Measurements from ENCODE around the gene HEG1.

DNA sequence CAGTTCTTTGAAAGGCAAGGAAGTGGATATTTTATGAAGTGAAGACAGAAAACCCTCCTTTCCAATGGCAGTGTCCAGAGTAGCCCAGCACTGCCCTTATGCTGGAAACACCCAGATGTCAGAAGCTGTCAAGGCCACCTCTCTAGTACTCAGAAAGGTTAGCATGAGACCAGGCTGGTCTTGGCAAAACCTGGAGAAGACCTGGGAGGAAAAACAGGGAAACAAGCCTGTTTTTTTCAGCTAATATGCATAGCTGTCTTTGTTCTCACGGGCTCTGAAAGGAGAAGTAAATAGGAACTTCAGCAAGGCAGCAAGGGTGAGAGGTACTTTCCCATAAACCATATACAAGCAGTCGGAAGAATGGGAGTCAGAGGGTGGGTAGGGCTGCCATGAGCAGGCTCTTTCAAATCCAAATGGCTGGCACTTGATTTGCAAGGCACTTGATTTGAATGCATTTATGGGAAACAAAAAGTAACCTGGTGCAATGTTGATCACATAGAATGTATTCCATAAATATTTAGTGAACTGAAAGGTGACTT, 55.8 kb downstream of the HEG1 start:
- TF ChIP-seq, protein P1, sequence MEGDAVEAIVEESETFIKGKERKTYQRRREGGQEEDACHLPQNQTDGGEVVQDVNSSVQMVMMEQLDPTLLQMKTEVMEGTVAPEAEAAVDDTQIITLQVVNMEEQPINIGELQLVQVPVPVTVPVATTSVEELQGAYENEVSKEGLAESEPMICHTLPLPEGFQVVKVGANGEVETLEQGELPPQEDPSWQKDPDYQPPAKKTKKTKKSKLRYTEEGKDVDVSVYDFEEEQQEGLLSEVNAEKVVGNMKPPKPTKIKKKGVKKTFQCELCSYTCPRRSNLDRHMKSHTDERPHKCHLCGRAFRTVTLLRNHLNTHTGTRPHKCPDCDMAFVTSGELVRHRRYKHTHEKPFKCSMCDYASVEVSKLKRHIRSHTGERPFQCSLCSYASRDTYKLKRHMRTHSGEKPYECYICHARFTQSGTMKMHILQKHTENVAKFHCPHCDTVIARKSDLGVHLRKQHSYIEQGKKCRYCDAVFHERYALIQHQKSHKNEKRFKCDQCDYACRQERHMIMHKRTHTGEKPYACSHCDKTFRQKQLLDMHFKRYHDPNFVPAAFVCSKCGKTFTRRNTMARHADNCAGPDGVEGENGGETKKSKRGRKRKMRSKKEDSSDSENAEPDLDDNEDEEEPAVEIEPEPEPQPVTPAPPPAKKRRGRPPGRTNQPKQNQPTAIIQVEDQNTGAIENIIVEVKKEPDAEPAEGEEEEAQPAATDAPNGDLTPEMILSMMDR (IDR thresholded peaks at IDR 0.05; ENCODE audit: insufficient read depth, low read length): no peak
- TF ChIP-seq POLR2AphosphoS5 (IDR thresholded peaks at IDR 0.05; ENCODE audit: low read depth) (no peak), GABPA (IDR thresholded peaks at IDR 0.05; ENCODE audit: low read depth) (no peak)
- TF ChIP-seq, protein P2, sequence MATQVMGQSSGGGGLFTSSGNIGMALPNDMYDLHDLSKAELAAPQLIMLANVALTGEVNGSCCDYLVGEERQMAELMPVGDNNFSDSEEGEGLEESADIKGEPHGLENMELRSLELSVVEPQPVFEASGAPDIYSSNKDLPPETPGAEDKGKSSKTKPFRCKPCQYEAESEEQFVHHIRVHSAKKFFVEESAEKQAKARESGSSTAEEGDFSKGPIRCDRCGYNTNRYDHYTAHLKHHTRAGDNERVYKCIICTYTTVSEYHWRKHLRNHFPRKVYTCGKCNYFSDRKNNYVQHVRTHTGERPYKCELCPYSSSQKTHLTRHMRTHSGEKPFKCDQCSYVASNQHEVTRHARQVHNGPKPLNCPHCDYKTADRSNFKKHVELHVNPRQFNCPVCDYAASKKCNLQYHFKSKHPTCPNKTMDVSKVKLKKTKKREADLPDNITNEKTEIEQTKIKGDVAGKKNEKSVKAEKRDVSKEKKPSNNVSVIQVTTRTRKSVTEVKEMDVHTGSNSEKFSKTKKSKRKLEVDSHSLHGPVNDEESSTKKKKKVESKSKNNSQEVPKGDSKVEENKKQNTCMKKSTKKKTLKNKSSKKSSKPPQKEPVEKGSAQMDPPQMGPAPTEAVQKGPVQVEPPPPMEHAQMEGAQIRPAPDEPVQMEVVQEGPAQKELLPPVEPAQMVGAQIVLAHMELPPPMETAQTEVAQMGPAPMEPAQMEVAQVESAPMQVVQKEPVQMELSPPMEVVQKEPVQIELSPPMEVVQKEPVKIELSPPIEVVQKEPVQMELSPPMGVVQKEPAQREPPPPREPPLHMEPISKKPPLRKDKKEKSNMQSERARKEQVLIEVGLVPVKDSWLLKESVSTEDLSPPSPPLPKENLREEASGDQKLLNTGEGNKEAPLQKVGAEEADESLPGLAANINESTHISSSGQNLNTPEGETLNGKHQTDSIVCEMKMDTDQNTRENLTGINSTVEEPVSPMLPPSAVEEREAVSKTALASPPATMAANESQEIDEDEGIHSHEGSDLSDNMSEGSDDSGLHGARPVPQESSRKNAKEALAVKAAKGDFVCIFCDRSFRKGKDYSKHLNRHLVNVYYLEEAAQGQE (IDR thresholded peaks at IDR 0.05; ENCODE audit: insufficient replicate concordance, low read depth): no peak

Measured in HL-60 (cell line).